Measurements from ENCODE around the gene FAM181A.

The FAM181A gene

GRCh38 chr14:93929048-93929535 lies 1.9 kb downstream of the FAM181A start:
- DNase-seq (ENCODE audit: low spot score) = no peak

GRCh38 chr14:93929657-93930056 lies 2.5 kb downstream of the FAM181A start:
- DNase-seq (ENCODE audit: low spot score) = no peak

- no peak for DNase-seq (ENCODE audit: low spot score)
Observed at GRCh38 chr14:93930296-93930988, 3.3 kb downstream of the FAM181A start.

- DNase-seq (ENCODE audit: low spot score) = no peak
Observed at GRCh38 chr14:93930989-93931307, 3.8 kb downstream of the FAM181A start.

GRCh38 chr14:93932642-93933041 lies 5.5 kb downstream of the FAM181A start:
- no peak for DNase-seq (ENCODE audit: low spot score)

GRCh38 chr14:93935213-93935612 lies 8.1 kb downstream of the FAM181A start:
- no peak for DNase-seq (ENCODE audit: low spot score)

GRCh38 chr14:93936245-93936644 lies 9.1 kb downstream of the FAM181A start:
- DNase-seq (ENCODE audit: low spot score) = peak; percentile 66

GRCh38 chr14:93936926-93937325 lies 9.8 kb downstream of the FAM181A start:
- no peak for DNase-seq (ENCODE audit: low spot score)

GRCh38 chr14:93937519-93937918 lies 10.4 kb downstream of the FAM181A start:
- no peak for DNase-seq (ENCODE audit: low spot score)

- no peak for DNase-seq (ENCODE audit: low spot score)
Observed at GRCh38 chr14:93938751-93939303, 11.7 kb downstream of the FAM181A start.

GRCh38 chr14:93939304-93940229 lies 12.4 kb downstream of the FAM181A start:
- DNase-seq (ENCODE audit: low spot score) = peak; percentile 93

GRCh38 chr14:93940437-93940836 lies 13.3 kb downstream of the FAM181A start:
- no peak for DNase-seq (ENCODE audit: low spot score)

- DNase-seq (ENCODE audit: low spot score) = no peak
Observed at GRCh38 chr14:93941293-93941910, 14.3 kb downstream of the FAM181A start.

- no peak for DNase-seq (ENCODE audit: low spot score)
Observed at GRCh38 chr14:93943052-93943451, 15.9 kb downstream of the FAM181A start.

- DNase-seq (ENCODE audit: low spot score) = no peak
Observed at GRCh38 chr14:93943930-93944329, 16.8 kb downstream of the FAM181A start.

- no peak for DNase-seq (ENCODE audit: low spot score)
Observed at GRCh38 chr14:93944348-93945069, 17.4 kb downstream of the FAM181A start.

- no peak for DNase-seq (ENCODE audit: low spot score)
Observed at GRCh38 chr14:93945070-93945399, 17.9 kb downstream of the FAM181A start.

GRCh38 chr14:93946104-93946503 lies 19.0 kb downstream of the FAM181A start:
- DNase-seq (ENCODE audit: low spot score) = no peak

GRCh38 chr14:93946541-93947090 lies 19.5 kb downstream of the FAM181A start:
- no peak for DNase-seq (ENCODE audit: low spot score)

- no peak for DNase-seq (ENCODE audit: low spot score)
Observed at GRCh38 chr14:93947282-93947681, 20.1 kb downstream of the FAM181A start.

GRCh38 chr14:93949511-93950075 lies 22.4 kb downstream of the FAM181A start:
- no peak for DNase-seq (ENCODE audit: low spot score)

Measured in HuH-7 (cell line).